ENCODE measurements around the gene AKT3. TPM values are rescaled to one million over a fixed set of nuclear protein-coding genes. Genes with fewer than 3 reads are reported as not detected.

Gene AKT3
- total RNA-seq, 1 donor from 2014 or later: 61.9 TPM

- H3K4me3 ChIP-seq: no peak overlapping the region
- DNase-seq (ENCODE audit: extremely low spot score in 2 of 2): no peak
- peaks cover 0 to 8% of the 10 kb centered on the region in 2 donors for H3K36me3 ChIP-seq
- no peaks in the 10 kb centered on the region for H3K27me3 ChIP-seq
- no peaks in the 10 kb centered on the region for H3K4me1 ChIP-seq
- H3K9me3 ChIP-seq: no peaks in the 10 kb centered on the region
- H3K27ac ChIP-seq: no peak overlapping the region
- intact Hi-C loops (cut with DNase I): no loop called here
- TF ChIP-seq POLR2AphosphoS5 (IDR thresholded peaks at IDR 0.05; ENCODE audit: insufficient read depth in 1 of 2, low read depth in 1 of 2) (no peak), POLR2A (IDR thresholded peaks at IDR 0.05) (no peak), CTCF (IDR thresholded peaks at IDR 0.05) (no peak)
These were observed 229.9 kb downstream of the AKT3 start for GRCh38 chr1:243620096-243620495.

- no peak for DNase-seq (ENCODE audit: extremely low spot score in 2 of 2)
- no peak overlapping the region for H3K4me3 ChIP-seq
- no peaks in the 10 kb centered on the region for H3K4me1 ChIP-seq
- intact Hi-C loops (cut with DNase I): no loop called here
- H3K27me3 ChIP-seq: no peaks in the 10 kb centered on the region
- no peaks in the 10 kb centered on the region for H3K9me3 ChIP-seq
- H3K27ac ChIP-seq: no peak overlapping the region
- H3K36me3 ChIP-seq: peaks cover 0 to 7% of the 10 kb centered on the region in 2 donors
- TF ChIP-seq CTCF (IDR thresholded peaks at IDR 0.05): no peak
- no peak for TF ChIP-seq POLR2A (IDR thresholded peaks at IDR 0.05)
- TF ChIP-seq POLR2AphosphoS5 (IDR thresholded peaks at IDR 0.05; ENCODE audit: insufficient read depth in 1 of 2, low read depth in 1 of 2): no peak
These were observed 240.3 kb downstream of the AKT3 start for GRCh38 chr1:243609698-243610097.

GRCh38 chr1:243605604-243606003, 244.4 kb downstream of the AKT3 start:
- no peaks in the 10 kb centered on the region for H3K27me3 ChIP-seq
- H3K9me3 ChIP-seq: no peaks in the 10 kb centered on the region
- H3K4me3 ChIP-seq: no peak overlapping the region
- intact Hi-C loops (cut with DNase I): no loop called here
- TF ChIP-seq CTCF (IDR thresholded peaks at IDR 0.05) (no peak), POLR2AphosphoS5 (IDR thresholded peaks at IDR 0.05; ENCODE audit: insufficient read depth in 1 of 2, low read depth in 1 of 2) (no peak)
- H3K36me3 ChIP-seq: peaks cover 0 to 9% of the 10 kb centered on the region in 2 donors
- H3K27ac ChIP-seq: no peak overlapping the region
- DNase-seq (ENCODE audit: extremely low spot score in 2 of 2): no peak
- H3K4me1 ChIP-seq: no peaks in the 10 kb centered on the region

- TF ChIP-seq CTCF (IDR thresholded peaks at IDR 0.05): no peak
- no peak for TF ChIP-seq POLR2A (IDR thresholded peaks at IDR 0.05)
- no peak for TF ChIP-seq POLR2AphosphoS5 (IDR thresholded peaks at IDR 0.05; ENCODE audit: insufficient read depth in 1 of 2, low read depth in 1 of 2)
- no peak overlapping the region for H3K27ac ChIP-seq
- no peak for DNase-seq (ENCODE audit: extremely low spot score in 2 of 2)
- H3K36me3 ChIP-seq: peaks cover 0 to 9% of the 10 kb centered on the region in 2 donors
- no peaks in the 10 kb centered on the region for H3K4me1 ChIP-seq
- H3K9me3 ChIP-seq: no peaks in the 10 kb centered on the region
- intact Hi-C loops (cut with DNase I): no loop called here
- no peaks in the 10 kb centered on the region for H3K27me3 ChIP-seq
- H3K4me3 ChIP-seq: no peak overlapping the region
These were observed 248.3 kb downstream of the AKT3 start for GRCh38 chr1:243601720-243602119.

- intact Hi-C loops (cut with DNase I): no loop called here
- no peak overlapping the region for H3K27ac ChIP-seq
- no peaks in the 10 kb centered on the region for H3K4me1 ChIP-seq
- no peak overlapping the region for H3K4me3 ChIP-seq
- no peaks in the 10 kb centered on the region for H3K9me3 ChIP-seq
- no peaks in the 10 kb centered on the region for H3K27me3 ChIP-seq
- no peak for DNase-seq (ENCODE audit: extremely low spot score in 2 of 2)
- TF ChIP-seq POLR2AphosphoS5 (IDR thresholded peaks at IDR 0.05; ENCODE audit: insufficient read depth in 1 of 2, low read depth in 1 of 2) (no peak), CTCF (IDR thresholded peaks at IDR 0.05) (no peak), POLR2A (IDR thresholded peaks at IDR 0.05) (no peak)
- H3K36me3 ChIP-seq: peaks cover 0 to 9% of the 10 kb centered on the region in 2 donors
These were observed 251.6 kb downstream of the AKT3 start for GRCh38 chr1:243598433-243598832.

All from vagina (tissue), 2 donors.